Uterine smooth muscle cell (primary cell): ENCODE measurements around the gene FOXO1. TPM values are rescaled to one million over a fixed set of nuclear protein-coding genes. Genes with fewer than 3 reads are reported as not detected.

ENCODE experiments used
- total RNA-seq: library from RNA; depleted of rRNA; stranded (reverse); fragments of >200 nt; gene quantifications from 2 replicates; pipeline ENCODE4 v1.2.3, GENCODE V29; 2014

FOXO1 gene
- 2.3 and 3.6 TPM in 2 replicates for total RNA-seq

DNA sequence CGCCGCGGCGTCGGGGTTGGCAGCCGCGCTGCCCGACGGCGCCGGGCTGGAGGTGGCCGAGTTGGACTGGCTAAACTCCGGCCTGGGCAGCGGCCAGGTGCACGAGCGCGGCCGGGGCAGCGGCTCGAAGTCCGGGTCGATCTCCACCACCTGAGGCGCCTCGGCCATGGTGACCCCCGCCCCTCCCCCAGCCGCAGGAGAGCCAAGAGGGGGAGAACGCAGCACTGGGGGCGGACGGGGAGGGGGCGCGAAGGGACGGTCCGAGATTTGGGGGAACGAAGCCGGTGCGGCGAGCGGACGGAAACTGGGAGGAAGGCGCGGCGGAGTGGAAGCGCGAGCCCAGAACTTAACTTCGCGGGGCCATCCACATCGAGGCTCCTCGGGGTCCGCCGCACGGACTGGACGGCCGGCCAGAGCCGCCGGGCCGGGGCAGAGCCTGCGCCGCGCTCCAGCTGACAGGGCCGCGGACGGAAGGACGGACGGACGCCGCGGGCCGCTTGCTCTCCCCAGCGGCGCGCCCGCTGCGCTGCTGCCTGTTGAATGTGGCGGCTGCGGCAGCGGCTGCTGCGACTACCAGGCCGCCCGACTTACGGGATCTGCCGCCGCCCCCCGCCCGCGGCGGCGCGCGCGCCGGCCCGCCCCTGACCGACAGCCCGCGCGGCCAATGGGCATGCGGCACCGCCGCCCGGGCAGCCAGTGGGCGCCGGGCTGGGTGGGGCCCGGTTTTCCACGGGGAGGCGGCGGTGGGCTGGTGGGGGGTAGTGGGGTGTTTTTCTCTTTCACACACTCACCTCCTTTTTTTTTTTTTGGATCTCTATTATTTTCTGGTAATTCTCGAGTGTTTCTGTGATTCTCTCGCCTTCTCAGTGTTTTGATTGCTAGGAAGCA is at the start of gene FOXO1:
FOXO1 (minus strand) TSS at position 597 of the 888 bp plus-strand sequence; CDS start at position 168, 429 bp downstream.

Other genes starting within 250 kb of the FOXO1 start
- gene MRPS31, start 104.5 kb upstream of the FOXO1 start, total RNA-seq: 21.4 and 26.7 TPM in 2 replicates
- 18.4 and 31.8 TPM in 2 replicates for gene SLC25A15, start 123.0 kb upstream of the FOXO1 start, total RNA-seq